ACC112 (cell line): ENCODE data around the gene PISD.

Experiments
- H2AFZ ChIP-seq: fragments of 200-600 bp; sonication (generic); one replicate; pipeline ENCODE4 v1.6.0; 2017; ENCODE audit warnings: antibody characterized with exemption, low read length; ENCODE audit not compliant: unreplicated experiment
- H3K27ac ChIP-seq: fragments of 200-600 bp; sonication (generic); 2 replicates; pipeline ENCODE4 v1.5.1; 2014; ENCODE audit warnings: low read depth, mild to moderate bottlenecking, antibody characterized with exemption, low read length, moderate library complexity
- H3K27me3 ChIP-seq: fragments of 200-600 bp; sonication (generic); 2 replicates; pipeline ENCODE4 v1.6.1; 2014; ENCODE audit warnings: mild to moderate bottlenecking, antibody characterized with exemption, low read length, moderate library complexity, mixed read lengths; ENCODE audit not compliant: insufficient read depth
- H3K36me3 ChIP-seq: fragments of 200-600 bp; sonication (generic); 2 replicates; pipeline ENCODE4 v1.6.1; 2016; ENCODE audit warnings: mild to moderate bottlenecking, antibody characterized with exemption, low read length, moderate library complexity, mixed read lengths; ENCODE audit not compliant: insufficient read depth
- H3K4me1 ChIP-seq: fragments of 200-600 bp; sonication (generic); one replicate; pipeline ENCODE4 v1.6.1; 2016; ENCODE audit warnings: low read length, mixed read lengths; ENCODE audit not compliant: insufficient read depth, unreplicated experiment, control insufficient read depth
- H3K4me3 ChIP-seq: fragments of 200-600 bp; sonication (generic); 2 replicates; pipeline ENCODE4 v1.5.1; 2014; ENCODE audit warnings: mild to moderate bottlenecking, low read depth, low read length
- H3K79me2 ChIP-seq: fragments of 200-600 bp; sonication (generic); one replicate; pipeline ENCODE4 v1.6.0; 2016; ENCODE audit warnings: low read length; ENCODE audit not compliant: control insufficient read depth, unreplicated experiment, insufficient read depth

The PISD gene

DNA sequence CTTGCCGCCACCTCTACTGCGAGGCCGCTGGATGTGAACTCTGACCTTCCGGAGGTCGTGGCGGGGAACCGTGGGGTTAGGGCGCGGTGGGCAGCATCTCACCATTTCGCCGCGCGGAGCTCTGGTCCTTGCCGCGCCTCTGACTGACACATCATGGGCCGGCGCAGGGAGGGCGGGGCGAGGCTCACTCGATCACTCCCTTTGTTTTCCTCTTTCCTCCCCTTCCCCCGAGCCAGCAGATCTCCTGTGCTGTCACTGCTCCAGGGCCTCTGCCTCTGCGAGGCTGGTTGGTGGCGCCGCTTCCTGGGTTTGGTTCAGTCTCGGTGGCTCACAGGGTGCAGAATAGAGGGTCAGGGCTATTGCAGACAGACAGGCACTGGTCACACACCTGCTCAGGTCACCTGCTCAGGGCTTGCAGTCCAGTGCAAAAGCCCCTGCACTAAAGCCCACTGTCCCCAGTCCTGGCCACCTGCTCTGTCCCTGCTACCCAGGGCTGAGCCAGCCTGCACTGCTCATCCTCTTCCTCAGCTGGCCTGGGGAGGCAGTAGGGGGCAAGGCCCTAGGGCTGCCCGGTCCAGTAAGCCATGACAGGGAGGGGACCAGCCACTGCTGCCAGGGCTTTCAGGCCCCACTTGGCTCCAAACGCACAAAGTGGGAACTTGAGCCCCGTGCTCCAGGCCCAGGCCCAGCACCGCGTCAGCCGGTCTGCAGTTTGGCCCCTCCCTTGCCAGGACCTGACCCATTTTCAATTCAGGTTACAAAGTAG lies 36.2 kb downstream of the PISD start:
- Histone ChIP-seq H3K4me3 (no peak overlapping the region), H3K27ac (no peak overlapping the region), H3K79me2 (peaks cover 51% of the 10 kb centered on the region)

DNA sequence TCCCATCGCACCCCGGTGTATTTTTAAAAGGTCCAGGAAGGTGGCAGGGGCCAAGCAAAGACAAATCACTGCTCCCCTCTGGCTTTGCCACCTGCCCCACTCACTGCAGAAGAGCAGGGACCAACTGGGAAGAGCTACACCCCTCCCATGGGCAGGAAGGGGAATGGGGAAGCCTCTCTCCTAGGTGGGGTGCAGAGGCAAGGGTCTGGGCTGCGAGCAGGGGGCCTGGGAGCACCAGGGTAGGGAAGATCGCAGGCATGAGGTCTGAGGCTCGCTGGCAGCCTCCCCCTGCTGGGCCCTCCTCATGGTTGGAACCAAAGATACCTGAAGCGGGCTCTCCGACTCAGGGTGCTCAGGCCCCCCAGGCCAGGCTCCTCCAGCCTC lies 36.8 kb downstream of the PISD start:
- Histone ChIP-seq H3K4me3 (no peak overlapping the region), H2AFZ (no peak overlapping the region), H3K27me3 (no peaks in the 10 kb centered on the region), H3K79me2 (peaks cover 51% of the 10 kb centered on the region), H3K27ac (no peak overlapping the region), H3K4me1 (peaks cover 12% of the 10 kb centered on the region), H3K36me3 (no peaks in the 10 kb centered on the region)

More for the DNA sequence above, 36.2 kb downstream of the PISD start:
- H3K4me1 ChIP-seq, result peaks cover 12% of the 10 kb centered on the region
- no peak overlapping the region for H2AFZ ChIP-seq
- H3K36me3 ChIP-seq, result no peaks in the 10 kb centered on the region
- H3K27me3 ChIP-seq, result no peaks in the 10 kb centered on the region

DNA sequence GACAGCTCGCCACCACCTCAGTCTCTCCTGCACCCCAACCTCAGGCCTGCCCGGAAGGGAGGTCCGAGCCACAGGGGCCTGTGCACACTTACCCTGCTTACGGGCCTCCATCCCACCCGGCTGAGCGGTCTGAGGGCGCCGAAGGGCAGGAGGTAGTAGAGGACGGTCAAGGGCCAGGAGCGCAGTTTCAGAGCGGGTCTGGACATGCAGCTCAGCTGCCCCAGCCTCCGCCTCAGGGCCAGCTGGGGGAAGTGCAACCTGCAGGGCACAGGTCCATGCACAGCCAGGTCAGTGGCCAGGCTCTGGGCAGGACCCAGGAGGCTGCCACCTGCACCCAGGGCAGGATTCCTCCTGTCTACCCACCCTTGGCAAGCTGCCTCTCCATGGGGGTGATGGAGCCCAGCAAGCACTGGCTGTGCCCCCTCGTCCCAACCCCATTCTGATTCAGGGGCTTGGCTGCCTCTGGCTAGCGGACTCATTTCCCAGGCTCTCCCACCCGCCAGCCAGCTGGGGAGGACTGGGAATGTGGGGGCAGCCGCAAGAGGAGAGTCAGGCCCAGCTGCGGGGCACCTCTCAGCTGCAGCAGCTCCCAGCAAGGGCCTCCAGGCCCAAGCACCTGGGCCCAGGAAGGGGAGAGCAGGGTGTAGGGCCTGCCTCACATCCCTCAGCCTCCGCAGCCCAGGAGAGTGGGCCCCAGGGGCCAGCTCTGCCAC lies 38.3 kb downstream of the PISD start:
- H3K79me2 ChIP-seq, result peaks cover 40% of the 10 kb centered on the region
- no peak overlapping the region for H3K4me3 ChIP-seq
- no peak overlapping the region for H2AFZ ChIP-seq
- no peaks in the 10 kb centered on the region for H3K36me3 ChIP-seq
- no peak overlapping the region for H3K27ac ChIP-seq
- H3K27me3 ChIP-seq, result no peaks in the 10 kb centered on the region
- H3K4me1 ChIP-seq, result peaks cover 5% of the 10 kb centered on the region

DNA sequence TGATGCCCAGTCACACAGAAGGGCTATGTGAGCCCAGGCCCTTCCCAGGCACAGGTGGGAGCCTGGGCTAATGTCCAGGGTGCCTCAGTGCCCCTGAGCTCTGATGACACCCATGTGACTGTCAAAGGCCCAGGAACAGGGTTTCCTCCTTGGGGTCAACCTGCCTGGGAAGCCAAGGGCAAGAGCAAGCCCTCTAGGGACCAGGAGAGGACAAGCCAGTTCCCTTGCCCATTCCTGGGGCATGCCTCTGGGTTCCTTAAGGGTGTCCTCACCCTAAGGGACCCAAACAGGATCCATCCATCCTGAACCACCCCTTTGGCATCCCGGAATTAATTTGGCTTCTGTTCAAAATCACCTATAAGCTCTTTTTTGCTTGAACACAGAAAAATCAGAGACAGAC lies 39.0 kb downstream of the PISD start:
- no peak overlapping the region for H2AFZ ChIP-seq
- peaks cover 32% of the 10 kb centered on the region for H3K79me2 ChIP-seq
- no peaks in the 10 kb centered on the region for H3K36me3 ChIP-seq
- no peak overlapping the region for H3K27ac ChIP-seq
- no peaks in the 10 kb centered on the region for H3K27me3 ChIP-seq
- peaks cover 2% of the 10 kb centered on the region for H3K4me1 ChIP-seq
- H3K4me3 ChIP-seq, result no peak overlapping the region

DNA sequence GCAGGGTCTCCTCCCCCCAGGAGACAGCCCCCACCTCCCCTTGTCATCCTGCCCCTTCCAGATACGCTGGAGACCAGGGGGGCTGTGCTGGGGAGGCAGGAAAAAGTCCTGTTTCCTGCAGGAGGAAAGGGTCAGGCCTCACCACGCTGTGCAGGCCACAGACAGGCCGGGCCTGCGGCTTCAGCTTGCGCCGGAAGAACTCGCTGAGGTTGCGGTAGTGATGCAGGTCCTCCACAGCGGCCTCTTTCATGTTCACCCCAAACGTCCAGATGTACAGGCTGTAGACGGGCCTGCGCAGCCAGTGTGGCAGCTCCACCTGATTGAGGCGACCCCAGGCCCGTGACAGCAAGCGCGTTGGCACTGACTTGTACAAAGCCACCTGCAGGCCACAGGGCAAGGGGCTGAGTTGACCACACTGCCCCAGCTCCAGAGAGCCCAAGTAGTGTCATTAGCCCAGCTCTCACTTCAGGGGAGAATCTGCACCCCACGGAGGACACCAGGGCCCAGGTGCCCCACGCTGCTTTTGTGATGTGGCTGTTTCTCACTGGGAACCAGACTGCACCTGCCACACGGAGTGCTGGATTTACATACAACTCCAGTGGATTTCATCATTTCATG lies 40.4 kb downstream of the PISD start:
- H3K4me3 ChIP-seq, result no peak overlapping the region
- no peak overlapping the region for H3K27ac ChIP-seq
- no peak overlapping the region for H2AFZ ChIP-seq
- no peaks in the 10 kb centered on the region for H3K4me1 ChIP-seq
- no peaks in the 10 kb centered on the region for H3K36me3 ChIP-seq
- H3K79me2 ChIP-seq, result peaks cover 18% of the 10 kb centered on the region
- no peaks in the 10 kb centered on the region for H3K27me3 ChIP-seq

DNA sequence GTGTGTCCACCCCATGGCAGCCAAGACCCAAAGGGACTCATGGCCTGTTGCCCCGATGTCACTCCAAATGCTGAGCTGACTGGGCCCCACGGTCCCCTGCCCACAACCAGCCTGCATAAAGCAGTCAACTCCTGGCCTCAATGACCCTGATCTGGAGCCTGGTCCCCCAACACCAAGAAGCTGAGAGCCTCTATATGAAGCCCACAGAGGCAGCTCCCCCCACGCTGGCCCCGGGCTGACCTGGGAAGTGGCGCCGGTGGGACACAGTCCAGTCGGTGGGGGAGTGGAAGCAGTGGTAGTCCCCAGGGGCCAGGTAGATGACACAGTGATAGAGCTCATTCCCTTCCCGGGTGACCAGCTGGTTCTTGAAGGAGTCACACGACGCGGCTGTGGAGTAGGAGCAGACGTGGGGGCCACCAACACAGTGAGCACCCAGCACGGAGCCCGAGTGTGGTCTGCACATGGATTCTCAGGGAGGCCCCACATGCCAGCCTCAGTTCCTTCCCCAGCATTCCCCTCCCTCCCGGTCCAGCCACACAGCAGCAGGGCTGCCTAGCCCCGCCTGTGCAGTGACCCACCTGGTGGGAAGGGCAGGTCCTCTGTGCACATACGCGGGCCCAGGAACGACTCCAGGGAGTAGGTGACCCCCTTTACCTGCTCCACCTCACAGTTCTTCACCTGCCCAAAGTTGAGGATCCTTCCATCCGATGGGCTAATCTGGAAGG lies 41.1 kb downstream of the PISD start:
- Histone ChIP-seq H3K4me1 (no peaks in the 10 kb centered on the region), H3K27ac (no peak overlapping the region), H2AFZ (no peak overlapping the region), H3K36me3 (no peaks in the 10 kb centered on the region), H3K27me3 (no peaks in the 10 kb centered on the region), H3K4me3 (no peak overlapping the region), H3K79me2 (peaks cover 11% of the 10 kb centered on the region)

DNA sequence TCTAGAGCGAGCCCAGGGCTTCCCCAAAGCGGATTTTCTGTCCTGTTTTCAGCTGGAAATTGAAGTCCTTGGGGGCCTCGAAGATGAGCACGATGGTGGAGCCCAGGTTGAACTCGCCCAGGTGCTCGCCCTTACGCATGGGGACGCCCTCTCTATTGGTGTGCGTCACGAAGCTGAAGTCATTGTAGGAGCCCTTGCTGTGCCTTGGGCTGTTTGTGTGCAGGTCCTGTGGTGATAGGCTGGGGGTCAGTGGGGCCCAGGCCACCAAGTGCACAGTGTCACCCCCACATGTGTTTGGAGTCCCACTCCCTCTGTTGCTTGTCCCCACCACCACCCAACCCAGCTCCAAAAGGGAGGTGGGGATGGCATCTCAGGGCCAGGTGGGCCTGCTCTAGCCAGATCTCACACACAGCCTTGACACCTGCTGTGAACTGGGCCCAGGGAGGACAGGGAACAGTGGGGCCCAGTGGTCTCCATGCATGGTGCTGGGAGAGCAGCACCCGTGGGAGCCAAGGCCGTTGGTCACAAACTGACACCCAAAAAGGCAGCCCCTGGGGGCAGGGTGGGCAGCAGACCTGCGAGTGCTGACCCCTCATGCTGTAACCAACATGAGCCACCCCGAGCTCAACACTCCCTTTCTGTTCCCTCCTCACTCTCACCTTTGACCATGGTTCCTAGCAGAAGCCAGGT lies 42.3 kb downstream of the PISD start:
- Histone ChIP-seq H3K79me2 (peaks cover 5% of the 10 kb centered on the region), H3K27ac (no peak overlapping the region), H3K4me3 (no peak overlapping the region), H3K36me3 (no peaks in the 10 kb centered on the region), H2AFZ (no peak overlapping the region), H3K4me1 (no peaks in the 10 kb centered on the region), H3K27me3 (no peaks in the 10 kb centered on the region)

DNA sequence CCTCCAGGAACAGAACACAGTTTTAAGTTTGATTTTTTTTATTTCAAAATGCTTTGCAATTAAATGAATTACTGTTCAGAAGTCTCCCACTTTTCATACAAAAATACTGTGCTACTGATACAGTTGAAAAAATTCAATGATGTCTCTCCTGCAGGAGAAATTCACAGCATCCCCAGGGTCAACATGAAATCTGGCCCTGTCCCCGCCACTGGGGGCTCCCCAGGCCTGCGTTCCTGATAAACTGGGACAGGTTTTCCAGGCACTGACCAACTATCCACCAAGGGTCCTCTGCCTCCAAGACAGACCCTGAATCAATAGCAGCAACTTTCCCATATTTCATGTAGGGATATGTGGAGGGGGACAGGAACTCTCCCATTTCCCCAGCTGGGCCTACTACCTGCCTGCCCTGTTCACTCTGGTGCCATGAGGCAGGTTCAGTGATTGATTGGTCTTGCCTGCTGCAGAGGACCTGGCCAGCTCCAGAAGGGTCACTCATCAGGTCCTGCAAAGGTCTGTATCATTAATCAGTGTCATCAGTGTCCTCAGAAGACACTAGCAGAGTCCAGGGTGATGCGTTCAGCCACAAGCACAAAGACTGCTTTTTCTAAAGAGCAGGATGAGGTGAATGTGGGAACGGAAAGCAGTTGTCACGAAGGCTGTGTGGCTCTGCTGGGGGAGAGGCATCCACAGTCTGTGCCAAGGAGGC lies 43.4 kb downstream of the PISD start:
- H3K36me3 ChIP-seq, result no peaks in the 10 kb centered on the region
- H2AFZ ChIP-seq, result no peak overlapping the region
- H3K27ac ChIP-seq, result no peak overlapping the region
- H3K27me3 ChIP-seq, result no peaks in the 10 kb centered on the region
- H3K4me3 ChIP-seq, result no peak overlapping the region
- H3K79me2 ChIP-seq, result no peaks in the 10 kb centered on the region
- no peaks in the 10 kb centered on the region for H3K4me1 ChIP-seq

DNA sequence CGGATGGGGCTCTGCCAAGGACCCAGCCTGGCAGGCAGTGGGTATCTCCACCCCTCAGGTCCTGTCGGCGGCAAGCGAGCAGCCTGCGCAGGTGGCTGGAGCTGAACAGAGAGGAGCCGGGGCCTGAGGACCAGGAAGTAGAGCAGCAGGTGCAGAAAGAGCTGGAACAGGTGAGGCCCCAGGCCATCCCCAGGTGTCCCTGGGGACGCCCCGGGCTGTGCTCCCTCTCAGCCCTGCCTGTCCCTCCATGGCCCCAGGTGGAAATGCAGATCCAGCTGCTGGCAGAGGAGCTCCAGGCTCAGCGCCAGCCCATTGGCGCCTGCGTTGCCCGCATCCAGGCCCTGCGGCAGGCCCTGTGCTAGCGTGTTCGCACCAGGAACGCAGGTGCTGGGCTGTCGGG lies 44.0 kb downstream of the PISD start:
- H2AFZ ChIP-seq, result no peak overlapping the region
- H3K4me3 ChIP-seq, result no peak overlapping the region
- no peak overlapping the region for H3K27ac ChIP-seq
- no peaks in the 10 kb centered on the region for H3K4me1 ChIP-seq
- H3K27me3 ChIP-seq, result no peaks in the 10 kb centered on the region
- no peaks in the 10 kb centered on the region for H3K36me3 ChIP-seq
- H3K79me2 ChIP-seq, result no peaks in the 10 kb centered on the region
